ENCODE results near the gene EFS.
"Not testable (repeated sequence)": the region's sequence is repeated elsewhere in the genome, so short reads cannot be mapped to it uniquely, and the experiment has no call there.

The EFS gene

GRCh38 chr14:23365036-23365731, at the start of gene EFS:
EFS (minus strand) TSS chr14:23365172; CDS start chr14:23365025, 147 bp downstream.
- peak; percentile 87 for DNase-seq (ENCODE audit: low spot score)

GRCh38 chr14:23414254-23414653, 49.3 kb upstream of the EFS start:
- no peak for DNase-seq (ENCODE audit: low spot score)

GRCh38 chr14:23413681-23414080, 48.7 kb upstream of the EFS start:
- DNase-seq (ENCODE audit: low spot score), result no peak

- no peak for DNase-seq (ENCODE audit: low spot score)
These were observed 46.9 kb upstream of the EFS start for GRCh38 chr14:23411563-23412525.

- no peak for DNase-seq (ENCODE audit: low spot score)
These were observed 45.1 kb upstream of the EFS start for GRCh38 chr14:23409966-23410635.

- no peak for DNase-seq (ENCODE audit: low spot score)
These were observed 44.5 kb upstream of the EFS start for GRCh38 chr14:23409475-23409874.

- no peak for DNase-seq (ENCODE audit: low spot score)
These were observed 43.3 kb upstream of the EFS start for GRCh38 chr14:23408307-23408630.

- no peak for DNase-seq (ENCODE audit: low spot score)
These were observed 42.7 kb upstream of the EFS start, which contains the start of gene MYH6 for GRCh38 chr14:23407516-23408306. MYH6 (minus strand) TSS chr14:23408273; CDS start chr14:23407223, 1,050 bp downstream.

GRCh38 chr14:23406725-23407355, 41.9 kb upstream of the EFS start:
- DNase-seq (ENCODE audit: low spot score), result no peak

- no peak for DNase-seq (ENCODE audit: low spot score)
These were observed 41.3 kb upstream of the EFS start for GRCh38 chr14:23406244-23406643.

- no peak for DNase-seq (ENCODE audit: low spot score)
These were observed 40.6 kb upstream of the EFS start for GRCh38 chr14:23405516-23406025.

GRCh38 chr14:23405096-23405495, 40.1 kb upstream of the EFS start:
- no peak for DNase-seq (ENCODE audit: low spot score)

- no peak for DNase-seq (ENCODE audit: low spot score)
These were observed 39.4 kb upstream of the EFS start for GRCh38 chr14:23404331-23404900.

GRCh38 chr14:23403908-23404307, 38.9 kb upstream of the EFS start:
- DNase-seq (ENCODE audit: low spot score), result no peak

GRCh38 chr14:23403139-23403438, 38.1 kb upstream of the EFS start:
- no peak for DNase-seq (ENCODE audit: low spot score)

- no peak for DNase-seq (ENCODE audit: low spot score)
These were observed 37.5 kb upstream of the EFS start for GRCh38 chr14:23402296-23403138.

- no peak for DNase-seq (ENCODE audit: low spot score)
These were observed 36.3 kb upstream of the EFS start for GRCh38 chr14:23401291-23401690.

- DNase-seq (ENCODE audit: low spot score), result not testable (repeated sequence)
These were observed 35.7 kb upstream of the EFS start for GRCh38 chr14:23400496-23401149.

- no peak for DNase-seq (ENCODE audit: low spot score)
These were observed 34.6 kb upstream of the EFS start for GRCh38 chr14:23399591-23399990.
